PC-9 (cell line): ENCODE data around the gene ACTL7A. TPM values are rescaled to one million over a fixed set of nuclear protein-coding genes. Genes with fewer than 3 reads are reported as not detected.

Experiments used
- Bru-seq: library from RNA; stranded (reverse); fragments of 400-500 nt; gene quantifications from one replicate; lab custom pipeline; 2021; lab: Mats Ljungman, UMichigan
- BruChase-seq, 2 experiments: library from RNA; stranded (reverse); fragments of 400-500 nt; gene quantifications; one replicate each; lab custom pipeline; 2021; lab: Mats Ljungman, UMichigan
- BruUV-seq: library from RNA; stranded (reverse); fragments of 400-500 nt; replicated peaks from 2 replicates; lab custom pipeline; 2021; lab: Mats Ljungman, UMichigan
- CTCF ChIA-PET: fragments of 300-600 bp; sonication (Branson Sonifier 250); formaldehyde crosslinking; loops from one replicate; lab custom pipeline; 2022; ENCODE audit warnings: antibody characterized with exemption; lab: Charles Lee
- POLR2A ChIA-PET: fragments of 300-600 bp; sonication (Branson Sonifier 250); formaldehyde crosslinking; loops from one replicate; lab custom pipeline; 2022; ENCODE audit warnings: antibody characterized with exemption; ENCODE audit not compliant: unreplicated experiment; lab: Charles Lee
- DNase-seq, 2 experiments: peaks; one replicate each; pipeline versions ENCODE4 v3.0.0 to v3.0.0-alpha.2; 2015 to 2022; ENCODE audit warnings: mixed read lengths in 1 of 2
- H2AFZ ChIP-seq: fragments of 200-600 bp; sonication (generic); 2 replicates; pipeline ENCODE4 v1.8.1; 2017; ENCODE audit warnings: antibody characterized with exemption
- H3F3A ChIP-seq: fragments of 200-600 bp; sonication (generic); 2 replicates; pipeline ENCODE4 v1.8.1; 2017; ENCODE audit warnings: antibody characterized with exemption, mild to moderate bottlenecking, low read depth; ENCODE audit not compliant: insufficient read depth
- H3K27ac ChIP-seq: fragments of 200-600 bp; sonication (generic); 2 replicates; pipeline ENCODE4 v1.6.1; 2016; ENCODE audit warnings: mixed run types
- H3K27me3 ChIP-seq: fragments of 200-600 bp; sonication (generic); 2 replicates; pipeline ENCODE4 v1.6.1; 2016; ENCODE audit warnings: low read depth, mixed run types; ENCODE audit not compliant: insufficient read depth
- H3K36me3 ChIP-seq: fragments of 200-600 bp; sonication (generic); 2 replicates; pipeline ENCODE4 v1.6.1; 2016; ENCODE audit warnings: low read depth, mixed run types
- H3K4me1 ChIP-seq: fragments of 200-600 bp; sonication (generic); replicated peaks from 2 replicates; pipeline ENCODE4 v1.6.1; 2016; ENCODE audit warnings: mixed run types; ENCODE audit not compliant: insufficient read depth
- H3K4me2 ChIP-seq: fragments of 200-600 bp; sonication (generic); 2 replicates; pipeline ENCODE4 v1.6.1; 2017; ENCODE audit warnings: mixed run types
- H3K4me3 ChIP-seq: fragments of 200-600 bp; sonication (generic); 2 replicates; pipeline ENCODE4 v1.6.1; 2016; ENCODE audit warnings: mixed run types
- H3K79me2 ChIP-seq: fragments of 200-600 bp; sonication (generic); 2 replicates; pipeline ENCODE4 v1.6.1; 2017; ENCODE audit warnings: low read depth, mixed run types
- H3K9me2 ChIP-seq: fragments of 200-600 bp; sonication (generic); 2 replicates; pipeline ENCODE4 v1.8.1; 2017; ENCODE audit warnings: mild to moderate bottlenecking; ENCODE audit not compliant: insufficient read depth
- H3K9me3 ChIP-seq: fragments of 200-600 bp; sonication (generic); 2 replicates; pipeline ENCODE4 v1.8.1; 2016; ENCODE audit warnings: low read depth; ENCODE audit not compliant: insufficient read depth
- H4K20me1 ChIP-seq: fragments of 200-600 bp; sonication (generic); 2 replicates; pipeline ENCODE4 v1.8.1; 2017; ENCODE audit not compliant: insufficient read depth
- EZH2 ChIP-seq: fragments of 200-600 bp; sonication (generic); IDR thresholded peaks from 2 replicates; pipeline ENCODE4 v1.8.0; 2017; ENCODE audit warnings: antibody characterized with exemption, low read depth
- intact Hi-C: fragments of 100-400 bp; cut with micrococcal nuclease; formaldehyde crosslinking; loops from one replicate; pipeline ENCODE4 v1.10.0; 2022; ENCODE audit not compliant: unreplicated experiment
- long read RNA-seq: library from polyadenylated mRNA; stranded (forward); transcript quantifications from one replicate; pipeline ENCODE4 v2.0.0, GENCODE V29; 2022
- total RNA-seq: library from RNA; stranded (reverse); gene quantifications from 2 replicates; pipeline ENCODE4 v1.2.3, GENCODE V29; 2021
- TF ChIP-seq, protein P1 (sequence below): fragments of 200-600 bp; sonication (generic); conservative IDR thresholded peaks from 2 replicates; pipeline ENCODE4 v1.6.1; 2017; ENCODE audit warnings: mixed run types, antibody characterized with exemption, mild to moderate bottlenecking, moderate library complexity

ACTL7A gene, protein sequence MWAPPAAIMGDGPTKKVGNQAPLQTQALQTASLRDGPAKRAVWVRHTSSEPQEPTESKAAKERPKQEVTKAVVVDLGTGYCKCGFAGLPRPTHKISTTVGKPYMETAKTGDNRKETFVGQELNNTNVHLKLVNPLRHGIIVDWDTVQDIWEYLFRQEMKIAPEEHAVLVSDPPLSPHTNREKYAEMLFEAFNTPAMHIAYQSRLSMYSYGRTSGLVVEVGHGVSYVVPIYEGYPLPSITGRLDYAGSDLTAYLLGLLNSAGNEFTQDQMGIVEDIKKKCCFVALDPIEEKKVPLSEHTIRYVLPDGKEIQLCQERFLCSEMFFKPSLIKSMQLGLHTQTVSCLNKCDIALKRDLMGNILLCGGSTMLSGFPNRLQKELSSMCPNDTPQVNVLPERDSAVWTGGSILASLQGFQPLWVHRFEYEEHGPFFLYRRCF
- total RNA-seq (not detected in 2 replicates), Bru-seq, nascent RNA (not detected), BruChase-seq, experiment 1, labeled RNA remaining after a 2-hour chase (not detected), BruChase-seq, experiment 2, labeled RNA remaining after a 6-hour chase (not detected)
- long read RNA-seq, result 0 reads

GRCh38 chr9:108861997-108862396 lies at the start of gene ACTL7A:
Gene ACTL7A (plus strand): TSS chr9:108862266. CDS start chr9:108862323, 57 bp downstream.
- Histone ChIP-seq H3K9me3 (peaks cover 6% of the 10 kb centered on the region; the same call in 1 of the 2 replicates), H3K4me2 (no peak within 1 kb of the TSS), H4K20me1 (no peaks in the 10 kb centered on the region), H2AFZ (no peak within 1 kb of the TSS), H3K79me2 (no peaks in the 10 kb centered on the region), H3K36me3 (no peaks in the 10 kb centered on the region), H3K27ac (no peak within 1 kb of the TSS), H3K4me1 (no peaks in the 10 kb centered on the region), H3K9me2 (no peaks in the 10 kb centered on the region), H3K27me3 (no peaks in the 10 kb centered on the region), H3F3A (no peaks in the 10 kb centered on the region), H3K4me3 (no peak within 1 kb of the TSS)
- no peak for TF ChIP-seq EZH2
- TF ChIP-seq, protein P1, sequence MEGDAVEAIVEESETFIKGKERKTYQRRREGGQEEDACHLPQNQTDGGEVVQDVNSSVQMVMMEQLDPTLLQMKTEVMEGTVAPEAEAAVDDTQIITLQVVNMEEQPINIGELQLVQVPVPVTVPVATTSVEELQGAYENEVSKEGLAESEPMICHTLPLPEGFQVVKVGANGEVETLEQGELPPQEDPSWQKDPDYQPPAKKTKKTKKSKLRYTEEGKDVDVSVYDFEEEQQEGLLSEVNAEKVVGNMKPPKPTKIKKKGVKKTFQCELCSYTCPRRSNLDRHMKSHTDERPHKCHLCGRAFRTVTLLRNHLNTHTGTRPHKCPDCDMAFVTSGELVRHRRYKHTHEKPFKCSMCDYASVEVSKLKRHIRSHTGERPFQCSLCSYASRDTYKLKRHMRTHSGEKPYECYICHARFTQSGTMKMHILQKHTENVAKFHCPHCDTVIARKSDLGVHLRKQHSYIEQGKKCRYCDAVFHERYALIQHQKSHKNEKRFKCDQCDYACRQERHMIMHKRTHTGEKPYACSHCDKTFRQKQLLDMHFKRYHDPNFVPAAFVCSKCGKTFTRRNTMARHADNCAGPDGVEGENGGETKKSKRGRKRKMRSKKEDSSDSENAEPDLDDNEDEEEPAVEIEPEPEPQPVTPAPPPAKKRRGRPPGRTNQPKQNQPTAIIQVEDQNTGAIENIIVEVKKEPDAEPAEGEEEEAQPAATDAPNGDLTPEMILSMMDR, result no peak
- no peak for DNase-seq
- no TSS peak for BruUV-seq
- ChIA-PET POLR2A (no interaction called here), CTCF (no interaction called here)
- intact Hi-C loops, result no loop called here

DNA sequence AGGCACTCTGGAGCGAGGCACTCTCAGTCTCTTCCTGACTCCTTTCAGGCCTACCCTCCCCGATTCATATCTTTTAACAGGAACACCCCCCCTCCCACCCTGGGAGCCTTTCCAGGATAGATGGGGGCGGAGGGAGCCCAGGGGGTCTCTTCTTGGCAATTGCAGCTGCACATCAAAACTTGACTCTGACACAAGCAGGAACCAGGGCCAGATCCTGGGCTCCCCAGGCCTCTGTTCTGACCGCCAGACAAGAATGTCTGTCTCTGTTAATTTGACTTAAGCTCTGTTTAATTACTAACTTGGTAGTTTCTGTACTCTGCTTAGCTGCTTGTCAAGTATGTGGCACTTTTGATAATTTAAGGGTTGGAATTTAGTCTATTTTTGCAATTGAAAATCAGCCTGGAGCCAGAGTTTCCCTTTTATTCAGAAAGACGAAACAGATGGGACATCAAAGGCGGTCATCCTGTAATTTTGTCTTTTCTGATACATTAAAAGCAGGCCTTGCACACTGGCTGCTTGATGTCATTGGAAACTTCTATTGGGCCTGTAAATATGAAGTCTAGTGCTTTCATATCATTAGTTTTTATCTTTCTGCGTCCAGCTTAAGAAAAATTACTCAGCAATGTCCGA lies 49.6 kb upstream of the ACTL7A start:
- no peak for DNase-seq
- H3K36me3 ChIP-seq, result no peaks in the 10 kb centered on the region
- H3K4me1 ChIP-seq, result peaks cover 20% of the 10 kb centered on the region
- no peak overlapping the region for H3K4me2 ChIP-seq
- CTCF ChIA-PET, result interaction anchor here (0.6 to 0.7 kb wide), 2 partner anchors 1552 to 1654 kb away, joined by 3 to 8 read pairs; no protein-coding TSS in a partner anchor
- H3F3A ChIP-seq, result peaks cover 12% of the 10 kb centered on the region; the same call in 1 of the 2 replicates
- H3K27me3 ChIP-seq, result no peaks in the 10 kb centered on the region
- H4K20me1 ChIP-seq, result no peaks in the 10 kb centered on the region
- no peak overlapping the region for H3K4me3 ChIP-seq
- POLR2A ChIA-PET, result no interaction called here
- H3K9me2 ChIP-seq, result no peaks in the 10 kb centered on the region
- H2AFZ ChIP-seq, result no peak overlapping the region
- no TSS peak for BruUV-seq
- intact Hi-C loops, result loop anchor here (5.0 to 10.0 kb wide), 4 partner anchors 245 to 1345 kb away; no protein-coding TSS in a partner anchor
- no peaks in the 10 kb centered on the region for H3K79me2 ChIP-seq
- H3K9me3 ChIP-seq, result no peaks in the 10 kb centered on the region
- TF ChIP-seq EZH2, result no peak
- TF ChIP-seq, protein P1, result no peak
- H3K27ac ChIP-seq, result no peak overlapping the region
